MM.1S (cell line): ENCODE measurements around the gene TFAP2D.

ENCODE experiments used
- EZH2 ChIP-seq: fragments of 300-600 bp; sonication (generic); optimal IDR thresholded peaks from 2 replicates; pipeline ENCODE3; 2017; ENCODE audit warnings: low read depth, mild to moderate bottlenecking, antibody characterized with exemption, low read length, mixed read lengths
- EZH2phosphoT487 ChIP-seq: fragments of 300-600 bp; sonication (generic); IDR thresholded peaks from 2 replicates; pipeline ENCODE4 v1.6.1; 2018; ENCODE audit warnings: antibody characterized with exemption, low read length
- TF ChIP-seq, protein P1 (sequence below): fragments of 300-600 bp; sonication (generic); IDR thresholded peaks from 2 replicates; pipeline ENCODE4 v1.5.1; 2016; ENCODE audit warnings: antibody characterized with exemption, low read length, mixed read lengths

DNA sequence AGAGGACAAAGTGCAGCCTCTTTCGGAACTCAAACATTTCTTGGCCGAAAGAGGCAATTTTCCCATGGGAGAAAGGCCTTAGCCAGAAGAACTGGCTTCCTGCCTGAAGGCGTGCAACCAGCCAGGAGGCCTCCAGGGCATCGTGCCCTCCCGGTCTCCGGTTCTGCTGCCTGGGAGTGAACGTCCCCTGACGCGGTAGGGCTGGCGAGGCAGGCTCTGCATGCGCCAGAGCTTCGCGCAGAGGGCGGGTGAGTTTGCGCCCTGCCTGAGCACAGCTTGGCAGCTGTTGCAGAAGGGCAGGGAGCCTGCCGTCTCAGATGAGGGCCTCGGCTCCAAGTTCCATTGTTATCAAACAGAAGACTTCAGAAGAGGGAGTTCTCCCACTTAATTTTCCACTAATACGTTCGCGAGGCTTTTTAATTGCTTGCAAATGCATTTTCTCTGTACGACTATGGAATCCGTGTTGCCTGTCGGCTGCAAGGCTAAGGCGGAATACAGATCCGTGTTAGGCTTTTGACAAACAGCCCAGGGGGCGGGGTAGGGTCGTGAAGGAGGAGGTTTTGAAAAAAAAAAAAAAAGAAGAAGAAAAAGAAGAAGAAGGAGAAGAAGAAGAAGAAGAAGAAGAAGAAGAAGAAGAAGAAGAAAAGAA lies 5.5 kb upstream of the TFAP2D start:
- TF ChIP-seq EZH2phosphoT487 (no peak), EZH2 (no peak)
- TF ChIP-seq, protein P1, sequence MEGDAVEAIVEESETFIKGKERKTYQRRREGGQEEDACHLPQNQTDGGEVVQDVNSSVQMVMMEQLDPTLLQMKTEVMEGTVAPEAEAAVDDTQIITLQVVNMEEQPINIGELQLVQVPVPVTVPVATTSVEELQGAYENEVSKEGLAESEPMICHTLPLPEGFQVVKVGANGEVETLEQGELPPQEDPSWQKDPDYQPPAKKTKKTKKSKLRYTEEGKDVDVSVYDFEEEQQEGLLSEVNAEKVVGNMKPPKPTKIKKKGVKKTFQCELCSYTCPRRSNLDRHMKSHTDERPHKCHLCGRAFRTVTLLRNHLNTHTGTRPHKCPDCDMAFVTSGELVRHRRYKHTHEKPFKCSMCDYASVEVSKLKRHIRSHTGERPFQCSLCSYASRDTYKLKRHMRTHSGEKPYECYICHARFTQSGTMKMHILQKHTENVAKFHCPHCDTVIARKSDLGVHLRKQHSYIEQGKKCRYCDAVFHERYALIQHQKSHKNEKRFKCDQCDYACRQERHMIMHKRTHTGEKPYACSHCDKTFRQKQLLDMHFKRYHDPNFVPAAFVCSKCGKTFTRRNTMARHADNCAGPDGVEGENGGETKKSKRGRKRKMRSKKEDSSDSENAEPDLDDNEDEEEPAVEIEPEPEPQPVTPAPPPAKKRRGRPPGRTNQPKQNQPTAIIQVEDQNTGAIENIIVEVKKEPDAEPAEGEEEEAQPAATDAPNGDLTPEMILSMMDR = no peak
